ENCODE data around the gene PSMA8. TPM values are rescaled to one million over a fixed set of nuclear protein-coding genes. Genes with fewer than 3 reads are reported as not detected.

The PSMA8 gene
- total and polyA plus RNA-seq, 2 of the 13 experiments (the other 11 are each of a cell fraction or from before 2014, with no cell fraction given): not detected

- no TSS peak for BruUV-seq (replicated peaks)
- no peak overlapping the region for H3K4me3 ChIP-seq (replicated peaks in 1 of 3; ENCODE audit: insufficient read depth in 1 of 3, low read depth in 2 of 3, low read length in 3 of 3)
- no peak overlapping the region for H3K9ac ChIP-seq (ENCODE audit: insufficient read depth, low read depth, low read length)
- no peaks in the 10 kb centered on the region for H3K9me3 ChIP-seq (ENCODE audit: low read length)
- TF ChIP-seq E2F5 (CRISPR knock-in tag; conservative IDR thresholded peaks at IDR 0.05) (no peak), ZSCAN9 (CRISPR knock-in tag; IDR thresholded peaks at IDR 0.05; ENCODE audit: borderline replicate concordance) (no peak), ZNF619 (CRISPR knock-in tag; IDR thresholded peaks at IDR 0.05) (no peak), HNRNPH1 (optimal IDR thresholded peaks at IDR 0.05; ENCODE audit: low read depth, low read length) (no peak), ZFAT (CRISPR knock-in tag; conservative IDR thresholded peaks at IDR 0.05) (no peak), MIXL1 (CRISPR knock-in tag; IDR thresholded peaks at IDR 0.05) (no peak), TMF1 (CRISPR knock-in tag; IDR thresholded peaks at IDR 0.05; ENCODE audit: low read depth) (no peak), ZNF383 (CRISPR knock-in tag; IDR thresholded peaks at IDR 0.05; ENCODE audit: borderline replicate concordance) (no peak), XRCC5 (optimal IDR thresholded peaks at IDR 0.05; ENCODE audit: low read length) (no peak), CENPT (CRISPR knock-in tag; IDR thresholded peaks at IDR 0.05; ENCODE audit: low read depth) (no peak), RFX5 (IDR thresholded peaks at IDR 0.05; ENCODE audit: low read depth, low read length) (no peak), ZNF207 (IDR thresholded peaks at IDR 0.05; ENCODE audit: borderline replicate concordance) (no peak), SSRP1 (CRISPR knock-in tag; IDR thresholded peaks at IDR 0.05) (no peak), ZMYM2 (CRISPR knock-in tag; IDR thresholded peaks at IDR 0.05) (no peak), JUNB (CRISPR knock-in tag; IDR thresholded peaks at IDR 0.05; ENCODE audit: borderline replicate concordance) (no peak), ADNP (CRISPR knock-in tag; IDR thresholded peaks at IDR 0.05) (no peak), ZNF616 (CRISPR knock-in tag; IDR thresholded peaks at IDR 0.05; ENCODE audit: low read depth) (no peak), TEAD3 (CRISPR knock-in tag; optimal IDR thresholded peaks at IDR 0.05; ENCODE audit: borderline replicate concordance) (no peak)
- TF ChIP-seq, protein P1, sequence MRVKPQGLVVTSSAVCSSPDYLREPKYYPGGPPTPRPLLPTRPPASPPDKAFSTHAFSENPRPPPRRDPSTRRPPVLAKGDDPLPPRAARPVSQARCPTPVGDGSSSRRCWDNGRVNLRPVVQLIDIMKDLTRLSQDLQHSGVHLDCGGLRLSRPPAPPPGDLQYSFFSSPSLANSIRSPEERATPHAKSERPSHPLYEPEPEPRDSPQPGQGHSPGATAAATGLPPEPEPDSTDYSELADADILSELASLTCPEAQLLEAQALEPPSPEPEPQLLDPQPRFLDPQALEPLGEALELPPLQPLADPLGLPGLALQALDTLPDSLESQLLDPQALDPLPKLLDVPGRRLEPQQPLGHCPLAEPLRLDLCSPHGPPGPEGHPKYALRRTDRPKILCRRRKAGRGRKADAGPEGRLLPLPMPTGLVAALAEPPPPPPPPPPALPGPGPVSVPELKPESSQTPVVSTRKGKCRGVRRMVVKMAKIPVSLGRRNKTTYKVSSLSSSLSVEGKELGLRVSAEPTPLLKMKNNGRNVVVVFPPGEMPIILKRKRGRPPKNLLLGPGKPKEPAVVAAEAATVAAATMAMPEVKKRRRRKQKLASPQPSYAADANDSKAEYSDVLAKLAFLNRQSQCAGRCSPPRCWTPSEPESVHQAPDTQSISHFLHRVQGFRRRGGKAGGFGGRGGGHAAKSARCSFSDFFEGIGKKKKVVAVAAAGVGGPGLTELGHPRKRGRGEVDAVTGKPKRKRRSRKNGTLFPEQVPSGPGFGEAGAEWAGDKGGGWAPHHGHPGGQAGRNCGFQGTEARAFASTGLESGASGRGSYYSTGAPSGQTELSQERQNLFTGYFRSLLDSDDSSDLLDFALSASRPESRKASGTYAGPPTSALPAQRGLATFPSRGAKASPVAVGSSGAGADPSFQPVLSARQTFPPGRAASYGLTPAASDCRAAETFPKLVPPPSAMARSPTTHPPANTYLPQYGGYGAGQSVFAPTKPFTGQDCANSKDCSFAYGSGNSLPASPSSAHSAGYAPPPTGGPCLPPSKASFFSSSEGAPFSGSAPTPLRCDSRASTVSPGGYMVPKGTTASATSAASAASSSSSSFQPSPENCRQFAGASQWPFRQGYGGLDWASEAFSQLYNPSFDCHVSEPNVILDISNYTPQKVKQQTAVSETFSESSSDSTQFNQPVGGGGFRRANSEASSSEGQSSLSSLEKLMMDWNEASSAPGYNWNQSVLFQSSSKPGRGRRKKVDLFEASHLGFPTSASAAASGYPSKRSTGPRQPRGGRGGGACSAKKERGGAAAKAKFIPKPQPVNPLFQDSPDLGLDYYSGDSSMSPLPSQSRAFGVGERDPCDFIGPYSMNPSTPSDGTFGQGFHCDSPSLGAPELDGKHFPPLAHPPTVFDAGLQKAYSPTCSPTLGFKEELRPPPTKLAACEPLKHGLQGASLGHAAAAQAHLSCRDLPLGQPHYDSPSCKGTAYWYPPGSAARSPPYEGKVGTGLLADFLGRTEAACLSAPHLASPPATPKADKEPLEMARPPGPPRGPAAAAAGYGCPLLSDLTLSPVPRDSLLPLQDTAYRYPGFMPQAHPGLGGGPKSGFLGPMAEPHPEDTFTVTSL (CRISPR knock-in tag; IDR thresholded peaks at IDR 0.05; ENCODE audit: borderline replicate concordance): no peak
- H4K20me1 ChIP-seq (ENCODE audit: insufficient read depth, low read length): no peaks in the 10 kb centered on the region
- peaks cover 5% of the 10 kb centered on the region; the same call in 1 of the 2 replicates for H3K4me1 ChIP-seq (ENCODE audit: insufficient read depth, low read length)
- no peaks in the 10 kb centered on the region for H3K27me3 ChIP-seq (ENCODE audit: control insufficient read depth in 1 of 2, insufficient read depth in 2 of 2, low read length in 2 of 2)
- FAIRE-seq (no peak), ATAC-seq (peak; percentile 55; the same call in 2 of the 3 replicates), DNase-seq (ENCODE audit: low spot score) (no peak)
- no peaks in the 10 kb centered on the region for H3K36me3 ChIP-seq (replicated peaks in 1 of 2; ENCODE audit: control insufficient read depth in 1 of 2, insufficient read depth in 2 of 2, low read length in 2 of 2)
- no peaks in the 10 kb centered on the region for H3K79me2 ChIP-seq (ENCODE audit: insufficient read depth, low read length)
- 21% methylated on average over 8 of the region's 8 CpGs for WGBS (ENCODE audit: low lambda C conversion rate)
- ChIA-PET POLR2A (no interaction called here), CTCF (ENCODE audit: low intra/inter-chr PET ratio, low total read pairs) (no interaction called here)
- no peak overlapping the region for H2AFZ ChIP-seq (ENCODE audit: low read length)
- intact Hi-C loops (cut with micrococcal nuclease; ENCODE audit: unreplicated experiment) (no loop called here), in situ Hi-C loops (cut with HindIII; ENCODE audit: extremely low pct_ligation_motif_present, low pct_unique_long_range_greater_than_20kb) (no loop called here)
- H3K27ac ChIP-seq (ENCODE audit: extremely low read length, insufficient read depth, low read length): no peak overlapping the region
- peak overlapping the region; percentile 6; the same call in 1 of the 2 replicates for H3K4me2 ChIP-seq (ENCODE audit: low read depth, low read length)
Measured at GRCh38 chr18:26190506-26190905, 56.8 kb downstream of the PSMA8 start.

All from HepG2 (cell line).